ENCODE data around the gene TROAP.

Gene TROAP

GRCh38 chr12:49366652-49367380, 43.8 kb downstream of the TROAP start (continued):
- TF ChIP-seq ZNF561 (tag by site-specific recombination; IDR thresholded peaks at IDR 0.05; ENCODE audit: borderline replicate concordance) (peak; percentile 64; the same call in 1 of the 2 replicates), ZNF558 (tag by site-specific recombination; IDR thresholded peaks at IDR 0.05) (no peak), ZNF155 (tag by site-specific recombination; IDR thresholded peaks at IDR 0.05) (no peak), SP2 (tag by site-specific recombination; IDR thresholded peaks at IDR 0.05) (no peak), ZNF362 (tag by site-specific recombination; IDR thresholded peaks at IDR 0.05) (no peak), ZXDB (tag by site-specific recombination; IDR thresholded peaks at IDR 0.05) (peak; percentile 68), ZNF449 (tag by site-specific recombination; IDR thresholded peaks at IDR 0.05) (0 out of 2 replicates have a peak, but pooled peaks have one; percentile 25), PRDM1 (tag by site-specific recombination; IDR thresholded peaks at IDR 0.05) (no peak), ZSCAN23 (tag by site-specific recombination; IDR thresholded peaks at IDR 0.05) (0 out of 2 replicates have a peak, but pooled peaks have one; percentile 23), SCRT2 (tag by site-specific recombination; IDR thresholded peaks at IDR 0.05) (no peak), GFI1B (tag by site-specific recombination; IDR thresholded peaks at IDR 0.05) (peak; percentile 53; the same call in 1 of the 2 replicates), ZNF776 (tag by site-specific recombination; IDR thresholded peaks at IDR 0.05; ENCODE audit: borderline replicate concordance) (no peak), ZNF610 (tag by site-specific recombination; IDR thresholded peaks at IDR 0.05; ENCODE audit: borderline replicate concordance) (no peak; the same call in 1 of the 2 replicates), ATF2 (tag by site-specific recombination; IDR thresholded peaks at IDR 0.05; ENCODE audit: low read depth) (no peak), TRIM28 (IDR thresholded peaks at IDR 0.05; ENCODE audit: borderline replicate concordance, low read length) (no peak), ZNF692 (tag by site-specific recombination; IDR thresholded peaks at IDR 0.05) (peak; percentile 83), ZNF10 (tag by site-specific recombination; IDR thresholded peaks at IDR 0.05) (no peak; the same call in 1 of the 2 replicates), WT1 (tag by site-specific recombination; IDR thresholded peaks at IDR 0.05) (peak; percentile 14; the same call in 1 of the 2 replicates), ZNF23 (tag by site-specific recombination; IDR thresholded peaks at IDR 0.05; ENCODE audit: borderline replicate concordance) (no peak), ZFHX2 (tag by site-specific recombination; conservative IDR thresholded peaks at IDR 0.05) (no peak), MEIS1 (CRISPR knock-in tag; IDR thresholded peaks at IDR 0.05; ENCODE audit: borderline replicate concordance) (no peak), ZSCAN16 (tag by site-specific recombination; IDR thresholded peaks at IDR 0.05) (0 out of 2 replicates have a peak, but pooled peaks have one; percentile 41), ZNF394 (tag by site-specific recombination; IDR thresholded peaks at IDR 0.05; ENCODE audit: borderline replicate concordance) (peak; percentile 22; the same call in 1 of the 2 replicates), FEZF1 (tag by site-specific recombination; IDR thresholded peaks at IDR 0.05) (no peak), ZNF214 (tag by site-specific recombination; IDR thresholded peaks at IDR 0.05; ENCODE audit: borderline replicate concordance) (no peak), ZNF274 (IDR thresholded peaks at IDR 0.05; ENCODE audit: low read length) (no peak), ZNF274 (tag by site-specific recombination; IDR thresholded peaks at IDR 0.05; ENCODE audit: borderline replicate concordance) (no peak), ZNF549 (tag by site-specific recombination; IDR thresholded peaks at IDR 0.05) (no peak), AEBP2 (tag by site-specific recombination; IDR thresholded peaks at IDR 0.05; ENCODE audit: borderline replicate concordance) (no peak), PBX3 (CRISPR knock-in tag; IDR thresholded peaks at IDR 0.05) (peak; percentile 91; the same call in 1 of the 2 replicates), ZNF785 (tag by site-specific recombination; IDR thresholded peaks at IDR 0.05) (no peak), ZBTB8A (tag by site-specific recombination; IDR thresholded peaks at IDR 0.05) (peak; percentile 54)

Data from HEK293 (cell line).